ENCODE results near the gene PJA1. TPM values are rescaled to one million over a fixed set of nuclear protein-coding genes. Genes with fewer than 3 reads are reported as not detected.

PJA1 gene
- total and polyA plus RNA-seq, 12 donors, result 4.7 to 49.6 (median 23.4) TPM

DNA sequence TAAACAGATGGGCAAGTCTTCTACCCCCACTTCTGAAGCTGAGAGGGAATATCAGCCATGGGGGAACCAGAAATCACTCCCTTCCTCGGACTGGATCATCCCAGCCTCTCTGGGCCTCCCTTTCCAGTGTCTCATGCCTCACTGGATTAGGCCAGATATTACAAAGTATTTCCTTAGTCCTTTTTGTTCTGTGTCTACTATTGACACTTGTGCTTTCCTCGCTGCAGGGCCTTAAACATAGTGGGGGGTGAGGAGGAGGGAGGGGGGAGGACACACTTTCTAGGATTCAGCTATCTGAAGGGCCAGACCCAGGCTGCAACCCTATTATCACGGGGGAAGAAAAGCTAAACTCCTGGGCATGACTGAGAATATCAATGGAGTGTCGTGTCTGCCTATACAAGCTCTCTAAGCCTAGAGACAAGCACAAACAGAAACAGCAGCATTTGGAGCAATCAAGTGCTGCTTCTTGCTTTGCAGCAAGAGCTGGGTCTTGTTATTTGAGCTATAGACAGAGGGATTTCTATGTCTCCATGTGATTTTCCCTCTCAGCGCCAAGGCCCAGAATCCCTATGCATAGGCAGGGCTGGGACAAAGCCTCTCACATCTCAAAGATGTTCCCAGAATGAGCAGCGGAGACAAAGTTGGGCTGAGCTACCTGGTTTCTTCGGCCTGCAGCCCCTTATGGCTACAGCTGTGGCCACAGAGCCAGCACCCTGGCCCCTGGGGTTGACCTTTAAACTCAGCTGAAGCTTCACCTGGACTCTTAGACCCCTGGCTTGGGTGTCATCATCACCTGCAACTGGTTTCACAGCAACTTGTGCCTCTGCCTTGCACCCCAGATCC is 20.2 kb downstream of the PJA1 start:
- Histone ChIP-seq H3K4me3 (no peak overlapping the region), H3K9me3 (replicated peaks in 1 of 3) (no peaks in the 10 kb centered on the region), H3K4me1 (replicated peaks in 1 of 2) (no peaks in the 10 kb centered on the region), H3K36me3 (replicated peaks in 1 of 2) (no peaks in the 10 kb centered on the region), H3K27ac (no peak overlapping the region), H3K27me3 (peaks cover 16% of the 10 kb centered on the region)
- DNase-seq, result no peak
- 68 to 89% (median 83%) methylated on average over 3 to 7 of the region's 7 CpGs for WGBS, 4 donors
- no peak for TF ChIP-seq POLR2A (IDR thresholded peaks at IDR 0.05)
- intact Hi-C loops (cut with DNase I), result no loop called here

DNA sequence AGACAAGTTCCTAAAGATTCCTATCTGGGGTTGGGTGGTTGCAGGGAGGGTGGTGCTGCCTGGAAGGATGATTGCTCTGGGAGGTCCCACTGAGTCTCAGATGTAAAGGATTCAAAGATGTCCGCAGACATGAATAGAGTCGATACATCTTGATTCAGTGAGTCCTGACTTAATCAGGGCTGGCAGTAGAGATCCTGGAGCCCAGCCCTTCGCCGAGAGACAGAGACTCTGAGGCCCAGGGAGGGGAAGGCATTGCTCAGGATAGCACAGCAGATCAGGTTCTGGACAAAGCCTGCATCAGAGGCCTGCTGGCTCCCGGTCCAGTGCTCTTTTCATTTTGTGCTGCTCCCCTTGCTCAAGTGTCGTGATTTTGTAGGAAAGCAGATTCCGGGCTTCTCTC is 21.7 kb downstream of the PJA1 start:
- intact Hi-C loops (cut with DNase I), result no loop called here
- no peak for TF ChIP-seq POLR2A (IDR thresholded peaks at IDR 0.05)
- TF ChIP-seq CTCF (IDR thresholded peaks at IDR 0.05), result no peak
- H3K9me3 ChIP-seq (replicated peaks in 1 of 3), result no peaks in the 10 kb centered on the region
- DNase-seq, result no peak
- 79 to 94% (median 89%) methylated on average over 6 to 7 of the region's 7 CpGs for WGBS, 4 donors
- H3K4me3 ChIP-seq, result no peak overlapping the region
- H3K36me3 ChIP-seq (replicated peaks in 1 of 2), result no peaks in the 10 kb centered on the region
- peaks cover 11% of the 10 kb centered on the region for H3K27me3 ChIP-seq
- no peak overlapping the region for H3K27ac ChIP-seq
- H3K4me1 ChIP-seq (replicated peaks in 1 of 2), result no peaks in the 10 kb centered on the region

DNA sequence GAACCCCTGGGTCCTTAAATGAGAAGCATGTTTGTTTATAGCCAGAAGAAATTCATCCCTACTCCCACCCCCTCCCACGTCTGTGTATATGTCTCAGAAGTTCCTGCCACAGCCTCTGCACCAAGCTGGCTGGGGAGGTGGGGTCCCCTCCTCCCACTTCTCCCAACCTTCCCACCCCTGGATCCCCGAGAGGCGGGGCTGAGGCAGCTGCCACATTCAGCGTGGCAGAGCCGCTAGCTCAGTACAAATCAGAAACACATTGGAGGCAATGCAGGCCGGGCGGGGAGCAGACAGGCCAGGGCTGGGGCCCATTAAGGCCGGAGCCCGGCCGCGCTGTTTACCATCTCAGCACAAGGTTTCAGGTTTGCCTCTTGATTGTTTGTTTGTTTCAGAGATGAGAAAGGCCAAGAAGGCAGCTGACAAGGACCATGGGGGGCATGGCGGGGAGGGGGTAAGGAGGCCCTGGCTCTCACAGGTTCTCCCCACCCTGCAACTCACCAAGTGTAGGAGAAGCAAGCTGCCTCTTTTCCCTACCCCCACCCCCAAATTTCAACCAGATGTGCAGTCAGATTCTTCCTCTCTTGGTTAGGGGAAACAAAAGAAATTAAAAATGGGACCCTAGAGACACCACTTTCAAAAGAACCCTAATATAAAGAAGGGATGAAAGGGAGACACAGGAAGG is 22.3 kb downstream of the PJA1 start:
- Histone ChIP-seq H3K4me1 (replicated peaks in 1 of 2) (no peaks in the 10 kb centered on the region), H3K9me3 (replicated peaks in 1 of 3) (no peaks in the 10 kb centered on the region), H3K4me3 (no peak overlapping the region), H3K27me3 (peaks cover 8% of the 10 kb centered on the region), H3K36me3 (replicated peaks in 1 of 2) (no peaks in the 10 kb centered on the region), H3K27ac (no peak overlapping the region)
- TF ChIP-seq POLR2A (IDR thresholded peaks at IDR 0.05), result no peak
- TF ChIP-seq CTCF (IDR thresholded peaks at IDR 0.05), result no peak
- no peak for DNase-seq
- 72 to 100% (median 86%) methylated on average over 5 to 12 of the region's 12 CpGs for WGBS, 4 donors
- intact Hi-C loops (cut with DNase I), result no loop called here

- 77 to 90% (median 86%) methylated on average over 5 of the region's 5 CpGs for WGBS, 4 donors
- peaks cover 10% of the 10 kb centered on the region for H3K27me3 ChIP-seq
- DNase-seq, result no peak
- H3K4me3 ChIP-seq, result no peak overlapping the region
- H3K9me3 ChIP-seq (replicated peaks in 1 of 3), result no peaks in the 10 kb centered on the region
- H3K27ac ChIP-seq, result no peak overlapping the region
- no peaks in the 10 kb centered on the region for H3K4me1 ChIP-seq (replicated peaks in 1 of 2)
- TF ChIP-seq CTCF (IDR thresholded peaks at IDR 0.05) (no peak), POLR2A (IDR thresholded peaks at IDR 0.05) (no peak)
- intact Hi-C loops (cut with DNase I), result no loop called here
- H3K36me3 ChIP-seq (replicated peaks in 1 of 2), result no peaks in the 10 kb centered on the region
Observed at GRCh38 chrX:69140837-69141236, 24.4 kb downstream of the PJA1 start.
